Superior temporal gyrus (tissue), 1 donor: ENCODE data around the gene DYNLRB1.

Experiments
- DNase-seq: peaks from one replicate; pipeline ENCODE4 v3.0.0-alpha.2; 2016; ENCODE audit errors: extremely low spot score

DYNLRB1 gene

GRCh38 chr20:34578521-34578920, 62.3 kb downstream of the DYNLRB1 start:
- DNase-seq: peak; percentile 54

GRCh38 chr20:34579191-34579978, 63.2 kb downstream of the DYNLRB1 start:
- DNase-seq: peak; percentile 96

- DNase-seq: no peak
These were observed 64.0 kb downstream of the DYNLRB1 start for GRCh38 chr20:34579979-34580940.

- DNase-seq: peak; percentile 68
These were observed 65.3 kb downstream of the DYNLRB1 start for GRCh38 chr20:34581341-34582184.

GRCh38 chr20:34582221-34582620, 66.0 kb downstream of the DYNLRB1 start:
- DNase-seq: no peak

GRCh38 chr20:34582911-34583310, 66.7 kb downstream of the DYNLRB1 start:
- DNase-seq: no peak

GRCh38 chr20:34583544-34583943, 67.3 kb downstream of the DYNLRB1 start:
- DNase-seq: no peak

- DNase-seq: no peak
These were observed 68.8 kb downstream of the DYNLRB1 start for GRCh38 chr20:34585019-34585418.

GRCh38 chr20:34586488-34587163, 70.4 kb downstream of the DYNLRB1 start:
- no peak for DNase-seq
